22Rv1 (cell line): ENCODE measurements around the gene LDLRAD4.

Experiments
- H3K27ac ChIP-seq: fragments of 450-650 bp; 2 replicates; pipeline ENCODE4 v1.5.1; 2017
- CTCF ChIP-seq: fragments of 450-650 bp; IDR thresholded peaks from 2 replicates; pipeline ENCODE4 v1.5.1; 2017; ENCODE audit warnings: mild to moderate bottlenecking
- ZFX ChIP-seq: fragments of 450-650 bp; IDR thresholded peaks from 2 replicates; pipeline ENCODE4 v1.6.1; 2017; ENCODE audit warnings: antibody characterized with exemption, borderline replicate concordance

The LDLRAD4 gene

GRCh38 chr18:13493079-13493478 is 274.5 kb downstream of the LDLRAD4 start:
- H3K27ac ChIP-seq: no peak overlapping the region
- TF ChIP-seq ZFX (no peak), CTCF (no peak)

GRCh38 chr18:13493725-13494124 is 275.2 kb downstream of the LDLRAD4 start:
- TF ChIP-seq CTCF: no peak
- no peak for TF ChIP-seq ZFX
- no peak overlapping the region for H3K27ac ChIP-seq

GRCh38 chr18:13494871-13495445 is 276.4 kb downstream of the LDLRAD4 start:
- TF ChIP-seq CTCF (no peak), ZFX (no peak)
- H3K27ac ChIP-seq: no peak overlapping the region

GRCh38 chr18:13495961-13496360 is 277.4 kb downstream of the LDLRAD4 start:
- no peak overlapping the region for H3K27ac ChIP-seq
- TF ChIP-seq CTCF: no peak
- no peak for TF ChIP-seq ZFX

GRCh38 chr18:13496691-13497281 is 278.2 kb downstream of the LDLRAD4 start:
- TF ChIP-seq CTCF: no peak
- TF ChIP-seq ZFX: no peak
- H3K27ac ChIP-seq: no peak overlapping the region

GRCh38 chr18:13499803-13500202 is 281.2 kb downstream of the LDLRAD4 start:
- H3K27ac ChIP-seq: no peak overlapping the region
- TF ChIP-seq ZFX: no peak
- no peak for TF ChIP-seq CTCF

- no peak overlapping the region for H3K27ac ChIP-seq
- TF ChIP-seq CTCF: no peak
- TF ChIP-seq ZFX: no peak
Observed at GRCh38 chr18:13500227-13500865, 281.8 kb downstream of the LDLRAD4 start.
